ENCODE measurements around the gene SF3B3. TPM values are rescaled to one million over a fixed set of nuclear protein-coding genes. Genes with fewer than 3 reads are reported as not detected.
A peak's percentile ranks its signal among the peaks of the same experiment; 100 is the strongest.
"Not testable (repeated sequence)": the region's sequence is repeated elsewhere in the genome, so short reads cannot be mapped to it uniquely, and the experiment has no call there.

The SF3B3 gene
- total and polyA plus RNA-seq, 8 donors: 43.9 to 131 (median 85.5) TPM

DNA sequence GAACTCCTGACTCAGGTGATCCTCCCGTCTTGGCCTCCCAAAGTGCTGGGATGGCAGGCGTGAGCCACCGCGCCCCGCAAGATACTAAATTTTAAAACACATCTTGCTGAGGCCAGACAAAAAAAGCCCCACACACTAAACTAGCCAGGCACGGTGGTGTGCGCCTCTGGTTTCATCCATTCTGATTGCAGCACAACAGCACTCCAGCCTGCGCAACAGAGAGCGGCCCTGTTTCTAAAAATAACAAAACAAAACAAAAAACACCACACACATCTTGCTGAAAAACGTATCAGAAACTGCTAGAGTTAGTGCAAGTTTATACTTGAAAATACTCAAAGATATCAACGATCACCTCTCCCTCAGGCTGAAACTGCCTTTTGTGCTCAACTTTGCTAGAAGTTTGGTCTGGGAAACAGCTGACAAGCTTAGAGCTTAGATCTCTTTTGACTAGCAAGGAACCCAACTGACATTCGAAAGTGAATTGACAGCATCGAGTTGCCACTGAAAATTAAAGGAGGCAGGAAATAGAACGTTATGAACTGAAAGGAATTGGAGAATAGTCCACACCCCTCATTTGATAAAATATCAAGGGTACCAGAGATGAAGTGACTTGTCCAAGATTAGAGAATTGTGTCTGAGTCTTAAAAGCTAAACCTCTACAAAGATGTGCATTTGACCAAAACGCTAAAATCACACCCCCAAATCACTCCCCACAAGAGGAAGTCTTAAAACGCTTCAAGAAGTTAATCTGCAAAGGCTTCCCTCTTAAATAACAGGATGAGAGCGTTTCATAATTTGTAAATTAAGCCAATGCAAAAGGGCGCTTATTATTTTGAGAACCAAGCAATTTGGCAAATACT, 1.2 kb upstream of the SF3B3 start:
- Histone ChIP-seq H3K27me3 (no peaks in the 10 kb centered on the region), H3K36me3 (peaks cover 0 to 9% (median under 1%) of the 10 kb centered on the region in 3 donors), H3K4me1 (peaks cover 10 to 25% (median 21%) of the 10 kb centered on the region in 3 donors), H3K4me3 (peak overlapping the region; percentile 65 to 90 (median 85)), H3K27ac (no peak overlapping the region), H3K9me3 (no peaks in the 10 kb centered on the region)
- intact Hi-C loops (cut with DNase I): no loop called here
- TF ChIP-seq, protein P1, sequence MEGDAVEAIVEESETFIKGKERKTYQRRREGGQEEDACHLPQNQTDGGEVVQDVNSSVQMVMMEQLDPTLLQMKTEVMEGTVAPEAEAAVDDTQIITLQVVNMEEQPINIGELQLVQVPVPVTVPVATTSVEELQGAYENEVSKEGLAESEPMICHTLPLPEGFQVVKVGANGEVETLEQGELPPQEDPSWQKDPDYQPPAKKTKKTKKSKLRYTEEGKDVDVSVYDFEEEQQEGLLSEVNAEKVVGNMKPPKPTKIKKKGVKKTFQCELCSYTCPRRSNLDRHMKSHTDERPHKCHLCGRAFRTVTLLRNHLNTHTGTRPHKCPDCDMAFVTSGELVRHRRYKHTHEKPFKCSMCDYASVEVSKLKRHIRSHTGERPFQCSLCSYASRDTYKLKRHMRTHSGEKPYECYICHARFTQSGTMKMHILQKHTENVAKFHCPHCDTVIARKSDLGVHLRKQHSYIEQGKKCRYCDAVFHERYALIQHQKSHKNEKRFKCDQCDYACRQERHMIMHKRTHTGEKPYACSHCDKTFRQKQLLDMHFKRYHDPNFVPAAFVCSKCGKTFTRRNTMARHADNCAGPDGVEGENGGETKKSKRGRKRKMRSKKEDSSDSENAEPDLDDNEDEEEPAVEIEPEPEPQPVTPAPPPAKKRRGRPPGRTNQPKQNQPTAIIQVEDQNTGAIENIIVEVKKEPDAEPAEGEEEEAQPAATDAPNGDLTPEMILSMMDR (IDR thresholded peaks at IDR 0.05): no peak
- 50 to 54% methylated on average over 18 of the region's 18 CpGs for WGBS, 2 donors
- no peak for ATAC-seq
- FAIRE-seq: no peak
- DNase-seq: no peak

DNA sequence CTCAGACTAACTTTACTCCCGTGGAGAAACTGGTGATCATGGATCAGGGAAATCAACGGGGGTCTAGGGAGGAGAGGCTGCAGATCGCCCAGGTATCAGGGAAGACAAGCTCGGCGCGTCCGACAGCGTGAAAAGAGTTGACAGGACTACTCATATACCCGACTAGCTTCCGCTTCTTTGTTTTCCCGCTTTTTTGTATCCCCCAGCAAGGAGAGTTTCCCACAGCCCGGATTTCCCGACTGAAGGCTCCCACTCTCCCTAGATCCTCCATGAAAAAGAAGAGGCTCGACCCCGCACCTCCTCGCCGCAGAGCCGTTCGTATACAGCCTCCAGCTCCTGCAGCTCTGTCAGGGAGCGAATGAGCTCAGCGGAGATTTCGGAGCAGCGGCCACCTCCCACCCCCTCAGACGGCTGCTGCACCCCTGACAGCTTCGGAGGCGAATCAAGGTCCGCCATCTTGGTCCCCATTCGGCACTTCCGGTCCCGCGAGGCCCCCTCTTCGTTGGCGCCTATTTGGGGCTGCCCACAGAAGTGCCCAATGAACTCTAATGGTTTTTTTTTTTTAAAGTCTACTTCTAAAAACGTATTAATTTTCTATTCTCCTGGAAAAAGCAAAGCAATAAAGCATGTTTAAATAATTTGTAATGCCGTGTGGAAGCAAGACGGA, 407 bp upstream of the SF3B3 start, which contains the start of gene COG4:
COG4 (minus strand) TSS at position 479 of the 667 bp plus-strand sequence; CDS start at position 468, 11 bp downstream.
- no peaks in the 10 kb centered on the region for H3K27me3 ChIP-seq
- TF ChIP-seq, protein P1 (IDR thresholded peaks at IDR 0.05): no peak
- WGBS, 2 donors: 1% methylated on average over 36 of the region's 36 CpGs
- H3K4me1 ChIP-seq: peaks cover 11 to 25% (median 24%) of the 10 kb centered on the region in 3 donors
- H3K36me3 ChIP-seq: peaks cover 0 to 11% (median 0%) of the 10 kb centered on the region in 3 donors
- intact Hi-C loops (cut with DNase I): no loop called here
- H3K27ac ChIP-seq: peak within 1 kb of the TSS; percentile 60 to 81 (median 74)
- DNase-seq (peak; percentile 81 to 91 (median 84)), FAIRE-seq (no peak), ATAC-seq (peak; percentile 93 to 95 (median 94))
- H3K4me3 ChIP-seq: peak within 1 kb of the TSS; percentile 65 to 90 (median 85)
- H3K9me3 ChIP-seq: no peaks in the 10 kb centered on the region

DNA sequence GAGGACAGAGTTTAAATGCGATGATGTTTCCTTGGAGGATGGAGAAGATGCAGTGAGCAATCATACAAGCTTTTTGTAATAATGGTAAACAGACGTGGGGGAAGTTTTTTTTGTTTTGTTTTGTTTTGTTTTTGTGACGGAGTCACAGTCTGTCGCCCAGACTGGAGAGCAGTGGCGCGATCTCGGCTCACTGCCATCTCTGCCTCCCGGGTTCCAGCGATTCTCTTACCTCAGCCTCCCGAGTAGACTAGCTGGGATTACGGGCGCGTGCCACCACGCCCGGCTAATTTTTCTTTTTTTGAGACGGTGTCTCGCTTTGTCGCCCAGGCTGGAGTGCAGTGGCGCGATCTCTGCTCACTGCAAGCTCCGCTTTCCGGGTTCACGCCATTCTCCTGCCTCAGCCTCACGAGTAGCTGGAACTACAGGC, 796 bp downstream of the SF3B3 start:
- H3K4me1 ChIP-seq: peaks cover 11 to 25% (median 24%) of the 10 kb centered on the region in 3 donors

DNA sequence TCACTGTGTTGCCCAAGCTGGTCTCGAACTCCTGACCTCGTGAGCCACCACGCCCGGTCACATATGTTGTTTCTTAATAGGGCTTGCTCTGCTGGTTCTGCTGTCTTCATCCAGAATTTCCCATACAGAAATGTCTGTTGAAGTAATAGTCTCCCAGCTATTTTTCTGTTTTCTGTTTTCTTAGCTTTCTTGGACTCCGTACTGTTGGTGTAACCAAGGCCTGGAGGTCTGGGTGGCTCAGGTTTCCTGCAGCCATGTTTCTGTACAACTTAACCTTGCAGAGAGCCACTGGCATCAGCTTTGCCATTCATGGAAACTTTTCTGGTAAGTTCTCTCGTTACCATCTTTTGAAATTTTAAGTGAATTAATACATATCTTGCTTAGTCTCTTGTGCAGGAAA, 2.8 kb downstream of the SF3B3 start:
- ATAC-seq (no peak), DNase-seq (no peak), FAIRE-seq (no peak)
- Histone ChIP-seq H3K4me1 (peaks cover 11 to 25% (median 24%) of the 10 kb centered on the region in 3 donors), H3K27me3 (no peaks in the 10 kb centered on the region), H3K27ac (no peak overlapping the region), H3K36me3 (peaks cover 3 to 40% (median 17%) of the 10 kb centered on the region in 3 donors), H3K9me3 (no peaks in the 10 kb centered on the region), H3K4me3 (no peak overlapping the region)
- intact Hi-C loops (cut with DNase I): no loop called here
- WGBS, 2 donors: 71 to 81% methylated on average over 6 of the region's 6 CpGs
- TF ChIP-seq, protein P1 (IDR thresholded peaks at IDR 0.05): no peak

More for the DNA sequence above, 796 bp downstream of the SF3B3 start:
- peak; percentile 7 to 59 (median 30) for ATAC-seq
- DNase-seq: peak in 2 of 6 donors; percentile 29 to 60
- H3K9me3 ChIP-seq; FAIRE-seq; H3K27me3 ChIP-seq; intact Hi-C loops (cut with DNase I): not testable (repeated sequence)
- peaks cover 0 to 24% (median 4%) of the 10 kb centered on the region in 3 donors for H3K36me3 ChIP-seq
- WGBS, 2 donors: 1% methylated on average over 24 of the region's 24 CpGs
- H3K27ac ChIP-seq: peak overlapping the region; percentile 60 to 81 (median 74)
- H3K4me3 ChIP-seq: peak overlapping the region; percentile 65 to 90 (median 85)

DNA sequence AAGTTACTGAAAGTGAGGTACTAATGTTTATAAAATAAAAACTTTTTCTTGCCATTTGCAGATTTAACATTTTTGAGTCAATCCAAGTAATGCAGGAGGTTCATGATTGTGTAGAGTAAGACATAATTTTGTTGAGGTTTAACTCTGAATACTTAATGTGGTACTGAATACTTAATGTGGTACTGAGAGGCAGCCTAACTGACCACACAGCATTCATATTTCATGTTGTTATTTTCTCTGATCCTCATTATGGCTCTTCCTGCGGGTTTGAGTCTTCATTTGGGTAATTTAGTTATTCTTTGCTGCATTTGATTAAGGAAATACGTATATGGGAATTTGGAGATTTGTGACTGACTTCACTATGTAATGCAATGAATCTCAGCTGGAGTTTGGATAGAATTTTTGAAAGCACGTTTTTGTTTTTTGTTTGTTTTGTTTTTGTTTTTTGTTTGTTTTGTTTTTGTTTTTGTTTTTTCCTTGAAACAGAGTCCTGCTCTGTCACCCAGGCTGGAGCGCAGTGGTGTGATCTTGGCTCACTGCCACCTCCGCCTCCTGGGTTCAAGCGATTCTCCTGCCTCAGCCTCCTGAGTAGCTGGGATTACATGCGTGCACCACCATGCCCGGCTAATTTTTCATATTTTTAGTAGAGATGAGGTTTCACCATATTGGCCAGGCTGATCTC, 3.8 kb downstream of the SF3B3 start:
- WGBS, 2 donors: 77 to 82% methylated on average over 8 of the region's 8 CpGs
- ATAC-seq (no peak), FAIRE-seq (no peak), DNase-seq (no peak)
- Histone ChIP-seq H3K27me3 (no peaks in the 10 kb centered on the region), H3K4me1 (peaks cover 10 to 24% (median 20%) of the 10 kb centered on the region in 3 donors), H3K4me3 (no peak overlapping the region), H3K9me3 (no peaks in the 10 kb centered on the region), H3K27ac (no peak overlapping the region), H3K36me3 (peaks cover 4 to 51% (median 21%) of the 10 kb centered on the region in 3 donors)
- TF ChIP-seq, protein P1 (IDR thresholded peaks at IDR 0.05): no peak
- intact Hi-C loops (cut with DNase I): no loop called here
